ENCODE data around the gene DUSP10. TPM values are rescaled to one million over a fixed set of nuclear protein-coding genes. Genes with fewer than 3 reads are reported as not detected.

The DUSP10 gene
- total RNA-seq, 1 donor from 2014 or later = 4.5 TPM

- ATAC-seq (ENCODE audit: poor library complexity) (no peak), DNase-seq (peak; percentile 47)
- intact Hi-C loops (cut with DNase I) = loop anchor here (10.0 kb wide), 1 partner anchor 196 kb away; no protein-coding TSS in a partner anchor
Measured at GRCh38 chr1:221740993-221741702, 741 bp downstream of the DUSP10 start.

- ATAC-seq (ENCODE audit: poor library complexity) = no peak
- DNase-seq = no peak
- intact Hi-C loops (cut with DNase I) = loop anchor here (10.0 kb wide), 1 partner anchor 196 kb away; no protein-coding TSS in a partner anchor
Measured at GRCh38 chr1:221740369-221740992, 1.4 kb downstream of the DUSP10 start.

- ATAC-seq (ENCODE audit: poor library complexity) (no peak), DNase-seq (no peak)
- intact Hi-C loops (cut with DNase I) = loop anchor here (10.0 kb wide), 1 partner anchor 195 kb away; no protein-coding TSS in a partner anchor
Measured at GRCh38 chr1:221739677-221740025, 2.2 kb downstream of the DUSP10 start.

- intact Hi-C loops (cut with DNase I) = no loop called here
- DNase-seq = no peak
- ATAC-seq (ENCODE audit: poor library complexity) = no peak
Measured at GRCh38 chr1:221739018-221739676, 2.7 kb downstream of the DUSP10 start.

GRCh38 chr1:221736714-221737113 is 5.2 kb downstream of the DUSP10 start:
- ATAC-seq (ENCODE audit: poor library complexity) (no peak), DNase-seq (no peak)
- intact Hi-C loops (cut with DNase I) = no loop called here

- DNase-seq = no peak
- ATAC-seq (ENCODE audit: poor library complexity) = peak; percentile 48
- intact Hi-C loops (cut with DNase I) = no loop called here
Measured at GRCh38 chr1:221735999-221736398, 5.9 kb downstream of the DUSP10 start.

GRCh38 chr1:221734187-221734586 is 7.7 kb downstream of the DUSP10 start:
- intact Hi-C loops (cut with DNase I) = no loop called here
- DNase-seq (no peak), ATAC-seq (ENCODE audit: poor library complexity) (peak; percentile 80)

GRCh38 chr1:221732052-221732451 is 9.8 kb downstream of the DUSP10 start:
- intact Hi-C loops (cut with DNase I) = no loop called here
- DNase-seq (no peak), ATAC-seq (ENCODE audit: poor library complexity) (no peak)

GRCh38 chr1:221729771-221730330 is 12.0 kb downstream of the DUSP10 start:
- ATAC-seq (ENCODE audit: poor library complexity) (no peak), DNase-seq (no peak)
- intact Hi-C loops (cut with DNase I) = no loop called here

GRCh38 chr1:221728037-221728505 is 13.8 kb downstream of the DUSP10 start:
- no peak for DNase-seq

GRCh38 chr1:221727146-221728036 is 14.5 kb downstream of the DUSP10 start:
- no peak for DNase-seq
- intact Hi-C loops (cut with DNase I) = no loop called here
- no peak for ATAC-seq (ENCODE audit: poor library complexity)

More at GRCh38 chr1:221728037-221728505, 13.8 kb downstream of the DUSP10 start:
- ATAC-seq (ENCODE audit: poor library complexity) = no peak
- intact Hi-C loops (cut with DNase I) = no loop called here

GRCh38 chr1:221725735-221726672 is 15.9 kb downstream of the DUSP10 start:
- intact Hi-C loops (cut with DNase I) = no loop called here
- peak; percentile 60 for ATAC-seq (ENCODE audit: poor library complexity)
- DNase-seq = no peak

GRCh38 chr1:221724931-221725605 is 16.8 kb downstream of the DUSP10 start:
- intact Hi-C loops (cut with DNase I) = no loop called here
- DNase-seq (peak; percentile 68), ATAC-seq (ENCODE audit: poor library complexity) (peak; percentile 80)

- intact Hi-C loops (cut with DNase I) = no loop called here
- ATAC-seq (ENCODE audit: poor library complexity) = no peak
- DNase-seq = no peak
Measured at GRCh38 chr1:221723848-221724236, 18.0 kb downstream of the DUSP10 start.

GRCh38 chr1:221723018-221723847 is 18.7 kb downstream of the DUSP10 start:
- DNase-seq (no peak), ATAC-seq (ENCODE audit: poor library complexity) (peak; percentile 4)
- intact Hi-C loops (cut with DNase I) = no loop called here
